Panc1 (cell line): Measurements from ENCODE around the gene CES1. TPM values are rescaled to one million over a fixed set of nuclear protein-coding genes. Genes with fewer than 3 reads are reported as not detected.
"Not testable (repeated sequence)": the region's sequence is repeated elsewhere in the genome, so short reads cannot be mapped to it uniquely, and the experiment has no call there.

Source experiments
- ATAC-seq: fragments of 200-7000 bp; cut with Tn5 transposase; 2 replicates; pipeline ENCODE4 v1.9.1; 2020; ENCODE audit warnings: mild to moderate bottlenecking, moderate library complexity
- BruUV-seq: library from RNA; stranded (reverse); fragments of 400-500 nt; replicated peaks from 2 replicates; lab custom pipeline; 2021; lab: Mats Ljungman, UMichigan
- CTCF ChIA-PET: fragments of 300-600 bp; sonication (Branson Sonifier 250); formaldehyde crosslinking; loops from one replicate; lab custom pipeline; 2022; ENCODE audit warnings: antibody characterized with exemption; lab: Charles Lee
- POLR2A ChIA-PET: fragments of 300-600 bp; sonication (Branson Sonifier 250); formaldehyde crosslinking; loops from one replicate; lab custom pipeline; 2022; ENCODE audit warnings: antibody characterized with exemption; lab: Charles Lee
- DNase-seq: peaks from one replicate; pipeline ENCODE4 v3.0.0-alpha.2; 2010; ENCODE audit warnings: low read depth, low spot score
- H3K27ac ChIP-seq: 2 replicates; pipeline ENCODE4 v1.5.1; 2011; ENCODE audit warnings: mild to moderate bottlenecking, low read length, inconsistent platforms
- H3K27me3 ChIP-seq: fragments of 200-500 bp; sonication (Bioruptor generic); 2 replicates; pipeline ENCODE4 v1.6.0; 2014; ENCODE audit warnings: low read length, inconsistent platforms; ENCODE audit not compliant: control insufficient read depth, insufficient read depth
- H3K36me3 ChIP-seq: fragments of 200-500 bp; sonication (Bioruptor generic); 2 replicates; pipeline ENCODE4 v1.5.1; 2014; ENCODE audit warnings: inconsistent platforms, mild to moderate bottlenecking, low read length, moderate library complexity; ENCODE audit not compliant: control insufficient read depth, insufficient read depth
- H3K4me1 ChIP-seq: 2 replicates; pipeline ENCODE4 v1.5.1; 2011; ENCODE audit warnings: inconsistent platforms, mild to moderate bottlenecking, low read length, moderate library complexity; ENCODE audit not compliant: control insufficient read depth, insufficient read depth
- H3K4me3 ChIP-seq, 2 experiments: 2 replicates each; pipeline ENCODE4 v1.5.1; 2011 to 2012; ENCODE audit warnings: low read depth in 2 of 2, low read length in 2 of 2, mild to moderate bottlenecking in 2 of 2, inconsistent platforms in 1 of 2, moderate library complexity in 1 of 2
- H3K9me3 ChIP-seq: fragments of 200-500 bp; sonication (Bioruptor generic); 2 replicates; pipeline ENCODE4 v1.5.1; 2014; ENCODE audit warnings: low read depth, mild to moderate bottlenecking, inconsistent platforms, low read length, moderate library complexity; ENCODE audit not compliant: control insufficient read depth, insufficient read depth
- CTCF ChIP-seq: fragments of 450-650 bp; IDR thresholded peaks from 2 replicates; pipeline ENCODE4 v1.5.1; 2017; ENCODE audit warnings: mild to moderate bottlenecking
- POLR2AphosphoS5 ChIP-seq: IDR thresholded peaks from 2 replicates; pipeline ENCODE4 v1.6.1; 2012; ENCODE audit warnings: mild to moderate bottlenecking, low read depth, low read length, moderate library complexity
- REST ChIP-seq, 2 experiments: IDR thresholded peaks; 2 replicates each; pipeline ENCODE4 v1.6.1; 2011 to 2012; ENCODE audit warnings: low read depth in 2 of 2, control low read depth in 1 of 2, low read length in 1 of 2, mild to moderate bottlenecking in 1 of 2, moderate library complexity in 1 of 2; ENCODE audit not compliant: insufficient read depth in 1 of 2
- SIN3A ChIP-seq: IDR thresholded peaks from 2 replicates; pipeline ENCODE4 v1.6.1; 2012; ENCODE audit warnings: low read depth, mild to moderate bottlenecking, low read length, moderate library complexity, borderline replicate concordance; ENCODE audit not compliant: insufficient read depth
- TCF7L2 ChIP-seq: IDR thresholded peaks from 2 replicates; pipeline ENCODE4 v1.6.1; 2011; ENCODE audit warnings: mild to moderate bottlenecking, low read depth, low read length, inconsistent platforms
- in situ Hi-C: cut with HindIII; loops from 2 replicates; pipeline ENCODE4 v1.10.0; 2016; ENCODE audit warnings: low sequenced_read_pairs, low pct_unique_long_range_greater_than_20kb
- intact Hi-C: fragments of 100-400 bp; cut with micrococcal nuclease; formaldehyde crosslinking; loops from one replicate; pipeline ENCODE4 v1.10.0; 2022; ENCODE audit not compliant: unreplicated experiment
- total RNA-seq: library from RNA; stranded (reverse); gene quantifications from one replicate; pipeline ENCODE4 v1.2.1, GENCODE V29; 2021; ENCODE audit not compliant: unreplicated experiment

CES1 gene
- total RNA-seq, 1 experiment from 2014 or later: 27.5 TPM

- DNase-seq, H3K4me1 ChIP-seq, H3K9me3 ChIP-seq, CTCF ChIA-PET, H3K36me3 ChIP-seq, POLR2A ChIA-PET, H3K27me3 ChIP-seq, ATAC-seq, H3K27ac ChIP-seq, BruUV-seq, H3K4me3 ChIP-seq, intact Hi-C loops, in situ Hi-C loops: not testable (repeated sequence)
These were observed 52.8 kb downstream of the CES1 start for GRCh38 chr16:55780095-55780407.

GRCh38 chr16:55779402-55780094 is 53.3 kb downstream of the CES1 start:
- in situ Hi-C loops (no loop called here), intact Hi-C loops (no loop called here)
- POLR2A ChIA-PET: no interaction called here
- CTCF ChIA-PET: no interaction called here
- Histone ChIP-seq H3K36me3 (no peaks in the 10 kb centered on the region), H3K27me3 (no peaks in the 10 kb centered on the region), H3K4me1 (no peaks in the 10 kb centered on the region), H3K9me3 (no peaks in the 10 kb centered on the region), H3K4me3 (no peak overlapping the region), H3K27ac (no peak overlapping the region)
- no peak for DNase-seq
- no TSS peak for BruUV-seq
- ATAC-seq: no peak
- TF ChIP-seq SIN3A (no peak), TCF7L2 (no peak), POLR2AphosphoS5 (no peak), CTCF (no peak), REST (IDR thresholded peaks at IDR 0.05; ENCODE audit: insufficient read depth in 1 of 2, low read depth in 2 of 2, low read length in 1 of 2) (no peak)

GRCh38 chr16:55778757-55779156 is 54.1 kb downstream of the CES1 start:
- TF ChIP-seq SIN3A: no peak
- TF ChIP-seq REST (IDR thresholded peaks at IDR 0.05; ENCODE audit: insufficient read depth in 1 of 2, low read depth in 2 of 2, low read length in 1 of 2): no peak
- no peak for TF ChIP-seq TCF7L2
- no peak for TF ChIP-seq CTCF
- TF ChIP-seq POLR2AphosphoS5: no peak
- ChIA-PET POLR2A (no interaction called here), CTCF (no interaction called here)
- Histone ChIP-seq H3K27ac (no peak overlapping the region), H3K4me1 (no peaks in the 10 kb centered on the region), H3K36me3 (no peaks in the 10 kb centered on the region), H3K4me3 (no peak overlapping the region), H3K9me3 (no peaks in the 10 kb centered on the region), H3K27me3 (no peaks in the 10 kb centered on the region)
- in situ Hi-C loops (no loop called here), intact Hi-C loops (no loop called here)
- DNase-seq (no peak), ATAC-seq (no peak)
- no TSS peak for BruUV-seq
